SU-DHL-6 (cell line): ENCODE results near the gene APOC3.
A peak's percentile ranks its signal among the peaks of the same experiment; 100 is the strongest.

Source experiments
- H2AFZ ChIP-seq: fragments of 200-600 bp; sonication (generic); 2 replicates; pipeline ENCODE4 v1.6.1; 2014; ENCODE audit warnings: low read depth, mild to moderate bottlenecking, moderate library complexity, mixed read lengths, antibody characterized with exemption, low read length; ENCODE audit not compliant: severe bottlenecking
- H3F3A ChIP-seq: fragments of 200-600 bp; shearing (Covaris generic); 2 replicates; pipeline ENCODE4 v1.6.0; 2016; ENCODE audit warnings: antibody characterized with exemption, mild to moderate bottlenecking; ENCODE audit not compliant: insufficient read depth
- H3K27ac ChIP-seq: fragments of 200-600 bp; sonication (generic); 2 replicates; pipeline ENCODE4 v1.5.1; 2016; ENCODE audit warnings: low read depth, mild to moderate bottlenecking, low read length, moderate library complexity, mixed read lengths
- H3K27me3 ChIP-seq: fragments of 200-600 bp; sonication (generic), shearing (Covaris generic); 2 replicates; pipeline ENCODE4 v1.6.0; 2014; ENCODE audit warnings: mild to moderate bottlenecking, low read length
- H3K36me3 ChIP-seq: fragments of 200-600 bp; sonication (generic); 2 replicates; pipeline ENCODE4 v1.6.1; 2014; ENCODE audit warnings: mild to moderate bottlenecking, low read length, mixed read lengths
- H3K4me2 ChIP-seq: fragments of 300-600, 200-600 bp; shearing (Covaris generic), sonication (generic); 2 replicates; pipeline ENCODE4 v1.6.0; 2014; ENCODE audit warnings: low read length, low read depth, mild to moderate bottlenecking; ENCODE audit not compliant: poor library complexity, severe bottlenecking
- H3K4me3 ChIP-seq: fragments of 200-600 bp; sonication (generic); 2 replicates; pipeline ENCODE4 v1.5.1; 2014; ENCODE audit warnings: antibody characterized with exemption, low read length, mild to moderate bottlenecking, mixed read lengths; ENCODE audit not compliant: insufficient read depth, poor library complexity, severe bottlenecking
- H3K79me2 ChIP-seq: fragments of 200-600 bp; sonication (generic); 2 replicates; pipeline ENCODE4 v1.6.1; 2014; ENCODE audit warnings: mild to moderate bottlenecking, low read length, moderate library complexity; ENCODE audit not compliant: insufficient read depth
- H3K9ac ChIP-seq: fragments of 200-600 bp; sonication (generic); 2 replicates; pipeline ENCODE4 v1.7.0; 2014; ENCODE audit warnings: mild to moderate bottlenecking, low read length
- H3K9me2 ChIP-seq: fragments of 200-600 bp; sonication (generic); replicated peaks from 2 replicates; pipeline ENCODE4 v1.6.1; 2014; ENCODE audit warnings: low read length; ENCODE audit not compliant: insufficient read depth
- H3K9me3 ChIP-seq: fragments of 200-600 bp; sonication (generic); 2 replicates; pipeline ENCODE4 v1.6.1; 2014; ENCODE audit warnings: low read length, mixed read lengths; ENCODE audit not compliant: insufficient read depth
- H4K20me1 ChIP-seq: fragments of 200-600 bp; sonication (generic); 2 replicates; pipeline ENCODE4 v1.6.1; 2014; ENCODE audit warnings: low read depth, mild to moderate bottlenecking, antibody characterized with exemption, low read length, moderate library complexity, mixed read lengths
- CTCF ChIP-seq: fragments of 200-600 bp; sonication (generic); IDR thresholded peaks from one replicate; pipeline ENCODE4 v1.5.1; 2017; ENCODE audit warnings: antibody characterized with exemption, mild to moderate bottlenecking, low read length, moderate library complexity; ENCODE audit not compliant: insufficient read depth, poor library complexity, severe bottlenecking
- EZH2phosphoT487 ChIP-seq: fragments of 200-600 bp; sonication (generic), shearing (Covaris generic); conservative IDR thresholded peaks from 2 replicates; pipeline ENCODE4 v1.6.1; 2018; ENCODE audit warnings: mild to moderate bottlenecking, antibody characterized with exemption, low read length, moderate library complexity, mixed read lengths

The APOC3 gene

GRCh38 chr11:116852261-116853031 is 22.7 kb downstream of the APOC3 start:
- no peak overlapping the region for H2AFZ ChIP-seq
- no peak overlapping the region for H3K4me3 ChIP-seq
- H4K20me1 ChIP-seq = no peaks in the 10 kb centered on the region
- H3K4me2 ChIP-seq = no peak overlapping the region
- no peaks in the 10 kb centered on the region for H3F3A ChIP-seq
- H3K36me3 ChIP-seq = no peaks in the 10 kb centered on the region
- H3K79me2 ChIP-seq = no peaks in the 10 kb centered on the region
- TF ChIP-seq CTCF = no peak
- no peak for TF ChIP-seq EZH2phosphoT487
- no peaks in the 10 kb centered on the region for H3K9me2 ChIP-seq
- H3K27me3 ChIP-seq = no peaks in the 10 kb centered on the region
- H3K9me3 ChIP-seq = no peaks in the 10 kb centered on the region
- no peak overlapping the region for H3K9ac ChIP-seq
- H3K27ac ChIP-seq = no peak overlapping the region

- Histone ChIP-seq H3K27me3 (no peaks in the 10 kb centered on the region), H3F3A (no peaks in the 10 kb centered on the region), H3K36me3 (no peaks in the 10 kb centered on the region), H4K20me1 (no peaks in the 10 kb centered on the region), H3K4me2 (no peak overlapping the region), H3K79me2 (no peaks in the 10 kb centered on the region), H3K27ac (0 out of 2 replicates have a peak overlapping the region, but pooled peaks have one; percentile 26), H2AFZ (no peak overlapping the region), H3K9ac (no peak overlapping the region), H3K9me2 (no peaks in the 10 kb centered on the region), H3K9me3 (no peaks in the 10 kb centered on the region), H3K4me3 (no peak overlapping the region)
- no peak for TF ChIP-seq EZH2phosphoT487
- no peak for TF ChIP-seq CTCF
These were observed 23.9 kb downstream of the APOC3 start for GRCh38 chr11:116853461-116854073.

GRCh38 chr11:116855413-116855812 is 25.7 kb downstream of the APOC3 start:
- no peaks in the 10 kb centered on the region for H3K36me3 ChIP-seq
- H2AFZ ChIP-seq = no peak overlapping the region
- H3K4me2 ChIP-seq = no peak overlapping the region
- H3K79me2 ChIP-seq = no peaks in the 10 kb centered on the region
- H3K27me3 ChIP-seq = no peaks in the 10 kb centered on the region
- no peaks in the 10 kb centered on the region for H3K9me3 ChIP-seq
- no peaks in the 10 kb centered on the region for H3K9me2 ChIP-seq
- no peak overlapping the region for H3K4me3 ChIP-seq
- TF ChIP-seq CTCF = no peak
- no peak for TF ChIP-seq EZH2phosphoT487
- H3K9ac ChIP-seq = no peak overlapping the region
- H3K27ac ChIP-seq = no peak overlapping the region
- no peaks in the 10 kb centered on the region for H4K20me1 ChIP-seq
- H3F3A ChIP-seq = no peaks in the 10 kb centered on the region
